SU-DHL-6 (cell line): ENCODE measurements around the gene EPHB1.

Experiments
- H2AFZ ChIP-seq: fragments of 200-600 bp; sonication (generic); 2 replicates; pipeline ENCODE4 v1.6.1; 2014; ENCODE audit warnings: low read depth, mild to moderate bottlenecking, moderate library complexity, mixed read lengths, antibody characterized with exemption, low read length; ENCODE audit not compliant: severe bottlenecking
- H3F3A ChIP-seq: fragments of 200-600 bp; shearing (Covaris generic); 2 replicates; pipeline ENCODE4 v1.6.0; 2016; ENCODE audit warnings: antibody characterized with exemption, mild to moderate bottlenecking; ENCODE audit not compliant: insufficient read depth
- H3K27ac ChIP-seq: fragments of 200-600 bp; sonication (generic); 2 replicates; pipeline ENCODE4 v1.5.1; 2016; ENCODE audit warnings: low read depth, mild to moderate bottlenecking, low read length, moderate library complexity, mixed read lengths
- H3K27me3 ChIP-seq: fragments of 200-600 bp; sonication (generic), shearing (Covaris generic); 2 replicates; pipeline ENCODE4 v1.6.0; 2014; ENCODE audit warnings: mild to moderate bottlenecking, low read length
- H3K36me3 ChIP-seq: fragments of 200-600 bp; sonication (generic); 2 replicates; pipeline ENCODE4 v1.6.1; 2014; ENCODE audit warnings: mild to moderate bottlenecking, low read length, mixed read lengths
- H3K4me2 ChIP-seq: fragments of 300-600, 200-600 bp; shearing (Covaris generic), sonication (generic); 2 replicates; pipeline ENCODE4 v1.6.0; 2014; ENCODE audit warnings: low read length, low read depth, mild to moderate bottlenecking; ENCODE audit not compliant: poor library complexity, severe bottlenecking
- H3K4me3 ChIP-seq: fragments of 200-600 bp; sonication (generic); 2 replicates; pipeline ENCODE4 v1.5.1; 2014; ENCODE audit warnings: antibody characterized with exemption, low read length, mild to moderate bottlenecking, mixed read lengths; ENCODE audit not compliant: insufficient read depth, poor library complexity, severe bottlenecking
- H3K79me2 ChIP-seq: fragments of 200-600 bp; sonication (generic); 2 replicates; pipeline ENCODE4 v1.6.1; 2014; ENCODE audit warnings: mild to moderate bottlenecking, low read length, moderate library complexity; ENCODE audit not compliant: insufficient read depth
- H3K9ac ChIP-seq: fragments of 200-600 bp; sonication (generic); 2 replicates; pipeline ENCODE4 v1.7.0; 2014; ENCODE audit warnings: mild to moderate bottlenecking, low read length
- H3K9me2 ChIP-seq: fragments of 200-600 bp; sonication (generic); replicated peaks from 2 replicates; pipeline ENCODE4 v1.6.1; 2014; ENCODE audit warnings: low read length; ENCODE audit not compliant: insufficient read depth
- H3K9me3 ChIP-seq: fragments of 200-600 bp; sonication (generic); 2 replicates; pipeline ENCODE4 v1.6.1; 2014; ENCODE audit warnings: low read length, mixed read lengths; ENCODE audit not compliant: insufficient read depth
- H4K20me1 ChIP-seq: fragments of 200-600 bp; sonication (generic); 2 replicates; pipeline ENCODE4 v1.6.1; 2014; ENCODE audit warnings: low read depth, mild to moderate bottlenecking, antibody characterized with exemption, low read length, moderate library complexity, mixed read lengths
- CTCF ChIP-seq: fragments of 200-600 bp; sonication (generic); IDR thresholded peaks from one replicate; pipeline ENCODE4 v1.5.1; 2017; ENCODE audit warnings: antibody characterized with exemption, mild to moderate bottlenecking, low read length, moderate library complexity; ENCODE audit not compliant: insufficient read depth, poor library complexity, severe bottlenecking
- EZH2phosphoT487 ChIP-seq: fragments of 200-600 bp; sonication (generic), shearing (Covaris generic); conservative IDR thresholded peaks from 2 replicates; pipeline ENCODE4 v1.6.1; 2018; ENCODE audit warnings: mild to moderate bottlenecking, antibody characterized with exemption, low read length, moderate library complexity, mixed read lengths

EPHB1 gene

GRCh38 chr3:134896141-134896540, 101.1 kb downstream of the EPHB1 start:
- Histone ChIP-seq H3K27ac (no peak overlapping the region), H3K9me3 (peaks cover 4% of the 10 kb centered on the region; the same call in 1 of the 2 replicates), H3F3A (no peaks in the 10 kb centered on the region), H3K36me3 (no peaks in the 10 kb centered on the region), H3K4me3 (no peak overlapping the region), H3K4me2 (no peak overlapping the region), H3K27me3 (no peaks in the 10 kb centered on the region), H3K9ac (no peak overlapping the region), H3K79me2 (no peaks in the 10 kb centered on the region), H2AFZ (no peak overlapping the region), H4K20me1 (no peaks in the 10 kb centered on the region), H3K9me2 (no peaks in the 10 kb centered on the region)
- TF ChIP-seq EZH2phosphoT487 = no peak
- no peak for TF ChIP-seq CTCF

GRCh38 chr3:134896696-134897095, 101.6 kb downstream of the EPHB1 start:
- no peaks in the 10 kb centered on the region for H3K79me2 ChIP-seq
- no peak for TF ChIP-seq EZH2phosphoT487
- TF ChIP-seq CTCF = no peak
- H3K27ac ChIP-seq = no peak overlapping the region
- no peaks in the 10 kb centered on the region for H3K9me2 ChIP-seq
- H3K9me3 ChIP-seq = peaks cover 4% of the 10 kb centered on the region; the same call in 1 of the 2 replicates
- no peaks in the 10 kb centered on the region for H3F3A ChIP-seq
- no peaks in the 10 kb centered on the region for H4K20me1 ChIP-seq
- H3K27me3 ChIP-seq = no peaks in the 10 kb centered on the region
- H3K4me3 ChIP-seq = no peak overlapping the region
- no peak overlapping the region for H2AFZ ChIP-seq
- H3K4me2 ChIP-seq = no peak overlapping the region
- H3K36me3 ChIP-seq = no peaks in the 10 kb centered on the region
- no peak overlapping the region for H3K9ac ChIP-seq

- no peaks in the 10 kb centered on the region for H4K20me1 ChIP-seq
- no peaks in the 10 kb centered on the region for H3K36me3 ChIP-seq
- no peak overlapping the region for H3K9ac ChIP-seq
- no peaks in the 10 kb centered on the region for H3K79me2 ChIP-seq
- H3K4me3 ChIP-seq = no peak overlapping the region
- H3K27ac ChIP-seq = no peak overlapping the region
- H3K4me2 ChIP-seq = no peak overlapping the region
- no peaks in the 10 kb centered on the region for H3F3A ChIP-seq
- no peak overlapping the region for H2AFZ ChIP-seq
- H3K27me3 ChIP-seq = no peaks in the 10 kb centered on the region
- no peaks in the 10 kb centered on the region for H3K9me3 ChIP-seq
- H3K9me2 ChIP-seq = no peaks in the 10 kb centered on the region
- TF ChIP-seq CTCF (no peak), EZH2phosphoT487 (no peak)
Measured at GRCh38 chr3:134897391-134898141, 102.5 kb downstream of the EPHB1 start.
